IMR-90 (cell line): Measurements from ENCODE around the gene KRTAP9-9. TPM values are rescaled to one million over a fixed set of nuclear protein-coding genes. Genes with fewer than 3 reads are reported as not detected.

Experiments used
- ATAC-seq: fragments of 200-7000 bp; cut with Tn5 transposase; 2 replicates; pipeline ENCODE4 v1.9.1; 2020; ENCODE audit warnings: low read depth, mild to moderate bottlenecking, moderate library complexity
- BruUV-seq: library from RNA; stranded (reverse); fragments of 400-500 nt; replicated peaks from 2 replicates; lab custom pipeline; 2021; lab: Mats Ljungman, UMichigan
- CTCF ChIA-PET: fragments of 300-600 bp; formaldehyde crosslinking; extraction: SDS; loops from one replicate; lab custom pipeline; 2021; ENCODE audit warnings: antibody characterized with exemption; lab: Yijun Ruan, JAX
- POLR2A ChIA-PET: fragments of 300-600 bp; sonication (Branson Sonifier 250); formaldehyde crosslinking; loops from one replicate; lab custom pipeline; 2022; ENCODE audit warnings: antibody characterized with exemption; ENCODE audit not compliant: unreplicated experiment; lab: Charles Lee
- DNase-seq: peaks from one replicate; pipeline ENCODE4 v3.0.0; 2013
- H2AFZ ChIP-seq: replicated peaks from 2 replicates; pipeline ENCODE3; 2013; ENCODE audit warnings: low read length, mild to moderate bottlenecking; ENCODE audit not compliant: poor library complexity
- H2AK5ac ChIP-seq: 2 replicates; pipeline ENCODE4 v1.6.1; 2013; ENCODE audit warnings: low read depth, low read length, inconsistent platforms
- H2AK9ac ChIP-seq: replicated peaks from 2 replicates; pipeline ENCODE3; 2013; ENCODE audit warnings: mild to moderate bottlenecking, low read depth, low read length, moderate library complexity; ENCODE audit not compliant: poor library complexity
- H2BK120ac ChIP-seq: 2 replicates; pipeline ENCODE4 v1.6.1; 2013; ENCODE audit warnings: low read depth, low read length, inconsistent platforms
- H2BK15ac ChIP-seq: 3 replicates; pipeline ENCODE4 v1.6.1; 2013; ENCODE audit warnings: low read depth, low read length, inconsistent platforms
- H2BK20ac ChIP-seq: 2 replicates; pipeline ENCODE4 v1.6.1; 2013; ENCODE audit warnings: low read depth, mild to moderate bottlenecking, inconsistent platforms, low read length, moderate library complexity
- H2BK5ac ChIP-seq: 2 replicates; pipeline ENCODE4 v1.6.1; 2013; ENCODE audit warnings: mild to moderate bottlenecking, low read depth, low read length, inconsistent platforms; ENCODE audit not compliant: poor library complexity, severe bottlenecking
- H3K14ac ChIP-seq: replicated peaks from 2 replicates; pipeline ENCODE4 v1.6.1; 2013; ENCODE audit warnings: low read depth, low read length, inconsistent platforms
- H3K18ac ChIP-seq: 2 replicates; pipeline ENCODE4 v1.6.1; 2013; ENCODE audit warnings: low read depth, low read length, control low read depth
- H3K23ac ChIP-seq: 2 replicates; pipeline ENCODE4 v1.6.1; 2013; ENCODE audit warnings: low read depth, low read length, inconsistent platforms
- H3K27ac ChIP-seq: 2 replicates; pipeline ENCODE4 v1.5.1; 2013; ENCODE audit warnings: mild to moderate bottlenecking, control low read depth, low read length; ENCODE audit not compliant: insufficient read depth
- H3K27me3 ChIP-seq: 2 replicates; pipeline ENCODE4 v1.6.1; 2013; ENCODE audit warnings: low read length; ENCODE audit not compliant: control insufficient read depth, insufficient read depth
- H3K36me3 ChIP-seq: 2 replicates; pipeline ENCODE4 v1.6.1; 2013; ENCODE audit warnings: low read length, mixed read lengths; ENCODE audit not compliant: control insufficient read depth, insufficient read depth
- H3K4ac ChIP-seq: 2 replicates; pipeline ENCODE4 v1.6.1; 2013; ENCODE audit warnings: low read depth, low read length, inconsistent platforms
- H3K4me1 ChIP-seq: 2 replicates; pipeline ENCODE4 v1.6.1; 2013; ENCODE audit warnings: low read length, mixed read lengths; ENCODE audit not compliant: control insufficient read depth, insufficient read depth
- H3K4me2 ChIP-seq: 2 replicates; pipeline ENCODE4 v1.6.1; 2013; ENCODE audit warnings: low read depth, mild to moderate bottlenecking, control low read depth, low read length, moderate library complexity
- H3K4me3 ChIP-seq: 2 replicates; pipeline ENCODE4 v1.5.1; 2013; ENCODE audit warnings: low read depth, mild to moderate bottlenecking, control low read depth, low read length, moderate library complexity; ENCODE audit not compliant: insufficient read depth
- H3K56ac ChIP-seq: 2 replicates; pipeline ENCODE4 v1.6.1; 2013; ENCODE audit warnings: low read length, inconsistent platforms; ENCODE audit not compliant: insufficient read depth; ENCODE audit errors: extremely low read depth
- H3K79me1 ChIP-seq, 2 experiments: 2 replicates each; pipeline ENCODE4 v1.6.1; 2013; ENCODE audit warnings: low read length in 2 of 2, inconsistent platforms in 1 of 2, low read depth in 1 of 2
- H3K9ac ChIP-seq: 2 replicates; pipeline ENCODE4 v1.6.1; 2013; ENCODE audit warnings: low read depth, low read length, control low read depth
- H3K9me1 ChIP-seq: 2 replicates; pipeline ENCODE4 v1.6.1; 2013; ENCODE audit warnings: low read length, inconsistent platforms; ENCODE audit not compliant: insufficient read depth
- H3K9me3 ChIP-seq: 2 replicates; pipeline ENCODE4 v1.6.1; 2013; ENCODE audit warnings: low read length; ENCODE audit not compliant: control insufficient read depth, insufficient read depth
- H4K20me1 ChIP-seq: 2 replicates; pipeline ENCODE4 v1.6.1; 2013; ENCODE audit warnings: low read length, inconsistent platforms; ENCODE audit not compliant: insufficient read depth
- H4K5ac ChIP-seq: 2 replicates; pipeline ENCODE4 v1.6.1; 2013; ENCODE audit warnings: mild to moderate bottlenecking, low read depth, low read length, control low read depth
- H4K8ac ChIP-seq, 2 experiments: 2 replicates each; pipeline ENCODE4 v1.6.1; 2013; ENCODE audit warnings: low read depth in 2 of 2, low read length in 2 of 2, control low read depth in 1 of 2, inconsistent platforms in 1 of 2
- H4K91ac ChIP-seq: 2 replicates; pipeline ENCODE4 v1.6.1; 2013; ENCODE audit warnings: low read depth, low read length, inconsistent platforms; ENCODE audit not compliant: insufficient read depth
- CEBPB ChIP-seq: IDR thresholded peaks from 2 replicates; pipeline ENCODE4 v1.6.1; 2012; ENCODE audit warnings: low read depth, low read length, improper control_type of control experiment
- CHD1 ChIP-seq: IDR thresholded peaks from 2 replicates; pipeline ENCODE4 v1.6.1; 2012; ENCODE audit warnings: low read depth, low read length, improper control_type of control experiment
- CTCF ChIP-seq: conservative IDR thresholded peaks from 2 replicates; pipeline ENCODE4 v1.5.1; 2012; ENCODE audit warnings: mild to moderate bottlenecking, low read depth, low read length, improper control_type of control experiment
- ELK1 ChIP-seq: fragments of 150-350 bp; IDR thresholded peaks from 2 replicates; pipeline ENCODE4 v1.6.1; 2016; ENCODE audit warnings: low read depth, mild to moderate bottlenecking, low read length, moderate library complexity, borderline replicate concordance
- FOS ChIP-seq: fragments of 150-350 bp; IDR thresholded peaks from 2 replicates; pipeline ENCODE4 v1.6.1; 2016; ENCODE audit warnings: low read depth, low read length
- MAFK ChIP-seq: IDR thresholded peaks from 2 replicates; pipeline ENCODE4 v1.6.1; 2012; ENCODE audit warnings: low read depth, low read length, improper control_type of control experiment
- MAZ ChIP-seq: IDR thresholded peaks from 2 replicates; pipeline ENCODE4 v1.6.1; 2012; ENCODE audit warnings: low read depth, mild to moderate bottlenecking, low read length, improper control_type of control experiment, moderate library complexity, borderline replicate concordance
- NFE2L2 ChIP-seq: fragments of 150-350 bp; IDR thresholded peaks from 2 replicates; pipeline ENCODE4 v1.6.1; 2016; ENCODE audit warnings: low read depth, mild to moderate bottlenecking, low read length
- POLR2A ChIP-seq: IDR thresholded peaks from 2 replicates; pipeline ENCODE4 v1.6.1; 2012; ENCODE audit warnings: mild to moderate bottlenecking, low read depth, low read length
- RAD21 ChIP-seq: IDR thresholded peaks from 2 replicates; pipeline ENCODE4 v1.6.1; 2012; ENCODE audit warnings: low read length, improper control_type of control experiment
- RCOR1 ChIP-seq: IDR thresholded peaks from 2 replicates; pipeline ENCODE4 v1.6.1; 2012; ENCODE audit warnings: mild to moderate bottlenecking, low read length, improper control_type of control experiment; ENCODE audit not compliant: insufficient replicate concordance
- RFX5 ChIP-seq: IDR thresholded peaks from 2 replicates; pipeline ENCODE4 v1.8.0; 2012; ENCODE audit warnings: low read depth, mild to moderate bottlenecking, low read length, moderate library complexity
- SMC3 ChIP-seq: fragments of 150-350 bp; IDR thresholded peaks from 2 replicates; pipeline ENCODE4 v1.6.1; 2016; ENCODE audit warnings: low read depth, mild to moderate bottlenecking, antibody characterized with exemption, low read length, moderate library complexity
- WGBS, 2 experiments: methylation state at CpG; one replicate each; pipeline versions ENCODE4 v1.1.5 to v1.1.7; 2013; ENCODE audit warnings: missing lambda C conversion rate in 2 of 2; ENCODE audit not compliant: insufficient read length in 1 of 2; ENCODE audit errors: extremely low coverage in 2 of 2; 5-methylcytosine and 5-hydroxymethylcytosine counted together
- dilution Hi-C: fragments of 300-500 bp; cut with HindIII; formaldehyde crosslinking; loops from one replicate; pipeline ENCODE4 v1.14.3; 2018; ENCODE audit warnings: low sequenced_read_pairs; ENCODE audit not compliant: unreplicated experiment
- in situ Hi-C: fragments of 300-500 bp; cut with MboI; formaldehyde crosslinking; loops from 3 replicates; pipeline ENCODE4 v1.14.3; 2019; ENCODE audit warnings: low sequenced_read_pairs, inconsistent platforms, mixed read lengths
- intact Hi-C: fragments of 100-400 bp; cut with micrococcal nuclease; formaldehyde crosslinking; loops from 2 replicates; pipeline ENCODE4 v1.10.0; 2022
- polyA plus RNA-seq, 3 experiments: library from polyadenylated mRNA; depleted of rRNA; stranded (reverse); fragments of >200 nt; gene quantifications; 2 replicates each; pipeline ENCODE4 v1.2.3, GENCODE V29; 2012; ENCODE audit warnings: low replicate concordance in 1 of 3
- total RNA-seq: library from RNA; depleted of rRNA; stranded (reverse); fragments of >200 nt; gene quantifications from 2 replicates; pipeline ENCODE4 v1.2.3, GENCODE V29; 2012
- TF ChIP-seq, protein P1 (sequence below): fragments of 150-350 bp; IDR thresholded peaks from 2 replicates; pipeline ENCODE4 v1.6.1; 2017; ENCODE audit warnings: mild to moderate bottlenecking, antibody characterized with exemption, low read length, low read depth

KRTAP9-9 gene
- total and polyA plus RNA-seq, 2 of the 4 experiments (the other 2 are of a cell fraction), result not detected

- H3K79me1 ChIP-seq, result no peaks in the 10 kb centered on the region
- CTCF ChIA-PET, result no interaction called here
- H3K9me3 ChIP-seq, result no peaks in the 10 kb centered on the region
- no peaks in the 10 kb centered on the region for H3K9me1 ChIP-seq
- in situ Hi-C loops, result no loop called here
- TF ChIP-seq ELK1 (no peak), RFX5 (no peak), SMC3 (no peak), CTCF (no peak), FOS (no peak), POLR2A (no peak), MAFK (no peak), MAZ (no peak), CHD1 (no peak), NFE2L2 (no peak), CEBPB (no peak), RCOR1 (no peak), RAD21 (no peak)
- TF ChIP-seq, protein P1, sequence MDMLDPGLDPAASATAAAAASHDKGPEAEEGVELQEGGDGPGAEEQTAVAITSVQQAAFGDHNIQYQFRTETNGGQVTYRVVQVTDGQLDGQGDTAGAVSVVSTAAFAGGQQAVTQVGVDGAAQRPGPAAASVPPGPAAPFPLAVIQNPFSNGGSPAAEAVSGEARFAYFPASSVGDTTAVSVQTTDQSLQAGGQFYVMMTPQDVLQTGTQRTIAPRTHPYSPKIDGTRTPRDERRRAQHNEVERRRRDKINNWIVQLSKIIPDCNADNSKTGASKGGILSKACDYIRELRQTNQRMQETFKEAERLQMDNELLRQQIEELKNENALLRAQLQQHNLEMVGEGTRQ, result no peak
- H2BK15ac ChIP-seq, result no peak overlapping the region
- no CpG with 5 or more reads among the region's 1 CpG for WGBS, 2 experiments
- H3K36me3 ChIP-seq, result no peaks in the 10 kb centered on the region
- H3K56ac ChIP-seq, result no peak overlapping the region
- H3K4me3 ChIP-seq, result no peak overlapping the region
- peaks cover 19% of the 10 kb centered on the region for H3K27me3 ChIP-seq
- no peak overlapping the region for H2BK120ac ChIP-seq
- dilution Hi-C loops, result no loop called here
- no peak overlapping the region for H2BK5ac ChIP-seq
- no peak overlapping the region for H3K27ac ChIP-seq
- H4K5ac ChIP-seq, result no peak overlapping the region
- BruUV-seq, result no TSS peak
- no peak overlapping the region for H3K4me2 ChIP-seq
- ATAC-seq (no peak), DNase-seq (no peak)
- no peaks in the 10 kb centered on the region for H3K4me1 ChIP-seq
- H3K9ac ChIP-seq, result no peak overlapping the region
- no peak overlapping the region for H3K18ac ChIP-seq
- intact Hi-C loops, result no loop called here
- no peak overlapping the region for H3K23ac ChIP-seq
- H3K4ac ChIP-seq, result no peak overlapping the region
- no peak overlapping the region for H2AFZ ChIP-seq
- H2BK20ac ChIP-seq, result no peak overlapping the region
- no peak overlapping the region for H4K8ac ChIP-seq
- H2AK5ac ChIP-seq, result no peak overlapping the region
- H2AK9ac ChIP-seq, result no peak overlapping the region
- H3K14ac ChIP-seq, result no peak overlapping the region
- H4K20me1 ChIP-seq, result no peaks in the 10 kb centered on the region
- H4K91ac ChIP-seq, result no peak overlapping the region
- POLR2A ChIA-PET, result no interaction called here
Observed at GRCh38 chr17:41256291-41256685, 1.1 kb downstream of the KRTAP9-9 start.
